Adipocyte (in vitro differentiated cells): ENCODE results near the gene C16orf89.

Experiments
- DNase-seq: peaks from one replicate; pipeline ENCODE4 v3.0.0-alpha.2; 2015; ENCODE audit warnings: low read depth
- H3K27me3 ChIP-seq: replicated peaks from 2 replicates; pipeline ENCODE4 v1.7.0; 2013; ENCODE audit warnings: mild to moderate bottlenecking, low read length, moderate library complexity; ENCODE audit not compliant: control insufficient read depth, insufficient read depth
- H3K36me3 ChIP-seq: 2 replicates; pipeline ENCODE4 v1.7.0; 2013; ENCODE audit warnings: low read length, mild to moderate bottlenecking, moderate library complexity; ENCODE audit not compliant: control insufficient read depth, insufficient read depth, severe bottlenecking
- H3K4me1 ChIP-seq: 2 replicates; pipeline ENCODE4 v1.7.0; 2013; ENCODE audit warnings: mild to moderate bottlenecking, low read length, moderate library complexity; ENCODE audit not compliant: control insufficient read depth, insufficient read depth
- H3K4me3 ChIP-seq: 2 replicates; pipeline ENCODE4 v1.7.0; 2013; ENCODE audit warnings: mild to moderate bottlenecking, low read length, moderate library complexity
- H3K9ac ChIP-seq: 2 replicates; pipeline ENCODE4 v1.7.0; 2013; ENCODE audit warnings: mild to moderate bottlenecking, low read length, moderate library complexity
- H3K9me3 ChIP-seq: 2 replicates; pipeline ENCODE4 v1.7.0; 2013; ENCODE audit warnings: mild to moderate bottlenecking, low read length, moderate library complexity; ENCODE audit not compliant: control insufficient read depth

C16orf89 gene

DNA sequence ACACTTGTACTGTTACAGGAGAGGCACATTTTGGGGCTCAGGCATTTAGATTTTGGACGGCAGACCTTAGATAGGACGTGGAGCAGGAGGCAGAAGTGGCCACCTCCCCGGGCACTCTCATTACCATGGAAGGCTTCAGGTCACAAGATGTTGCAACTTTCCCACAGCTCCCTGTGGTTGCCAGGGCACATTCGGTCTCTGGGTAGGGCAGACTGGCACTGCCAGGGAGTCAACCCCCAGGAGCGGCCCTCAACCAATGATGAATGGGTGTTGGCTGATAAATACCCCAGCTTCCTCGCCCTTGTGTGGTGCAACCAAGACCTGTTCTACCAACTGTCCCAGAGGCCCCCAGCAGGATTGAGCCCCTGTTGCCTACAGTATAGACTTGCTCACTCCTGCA lies 43.2 kb downstream of the C16orf89 start:
- no peaks in the 10 kb centered on the region for H3K4me1 ChIP-seq
- H3K27me3 ChIP-seq: peaks cover 40% of the 10 kb centered on the region
- DNase-seq: no peak
- no peaks in the 10 kb centered on the region for H3K36me3 ChIP-seq
- no peaks in the 10 kb centered on the region for H3K9me3 ChIP-seq
- H3K4me3 ChIP-seq: no peak overlapping the region
- H3K9ac ChIP-seq: no peak overlapping the region

- Histone ChIP-seq H3K4me3 (no peak overlapping the region), H3K36me3 (no peaks in the 10 kb centered on the region), H3K9ac (no peak overlapping the region), H3K27me3 (peaks cover 57% of the 10 kb centered on the region), H3K4me1 (no peaks in the 10 kb centered on the region), H3K9me3 (no peaks in the 10 kb centered on the region)
- no peak for DNase-seq
Observed at GRCh38 chr16:5020551-5020950, 45.2 kb downstream of the C16orf89 start.

GRCh38 chr16:5019775-5020174 lies 46.0 kb downstream of the C16orf89 start:
- DNase-seq: no peak
- H3K9me3 ChIP-seq: no peaks in the 10 kb centered on the region

GRCh38 chr16:5018793-5019192 lies 47.0 kb downstream of the C16orf89 start:
- DNase-seq: no peak
- Histone ChIP-seq H3K36me3 (no peaks in the 10 kb centered on the region), H3K27me3 (peaks cover 61% of the 10 kb centered on the region), H3K4me3 (no peak overlapping the region), H3K4me1 (no peaks in the 10 kb centered on the region), H3K9ac (no peak overlapping the region), H3K9me3 (no peaks in the 10 kb centered on the region)

More at GRCh38 chr16:5019775-5020174, 46.0 kb downstream of the C16orf89 start:
- Histone ChIP-seq H3K4me1 (no peaks in the 10 kb centered on the region), H3K9ac (no peak overlapping the region), H3K27me3 (peaks cover 61% of the 10 kb centered on the region), H3K36me3 (no peaks in the 10 kb centered on the region), H3K4me3 (no peak overlapping the region)

- no peak for DNase-seq
- Histone ChIP-seq H3K36me3 (no peaks in the 10 kb centered on the region), H3K9me3 (no peaks in the 10 kb centered on the region), H3K4me1 (no peaks in the 10 kb centered on the region), H3K9ac (no peak overlapping the region), H3K4me3 (no peak overlapping the region), H3K27me3 (peaks cover 58% of the 10 kb centered on the region)
Observed at GRCh38 chr16:5017678-5017969, 48.1 kb downstream of the C16orf89 start.

DNA sequence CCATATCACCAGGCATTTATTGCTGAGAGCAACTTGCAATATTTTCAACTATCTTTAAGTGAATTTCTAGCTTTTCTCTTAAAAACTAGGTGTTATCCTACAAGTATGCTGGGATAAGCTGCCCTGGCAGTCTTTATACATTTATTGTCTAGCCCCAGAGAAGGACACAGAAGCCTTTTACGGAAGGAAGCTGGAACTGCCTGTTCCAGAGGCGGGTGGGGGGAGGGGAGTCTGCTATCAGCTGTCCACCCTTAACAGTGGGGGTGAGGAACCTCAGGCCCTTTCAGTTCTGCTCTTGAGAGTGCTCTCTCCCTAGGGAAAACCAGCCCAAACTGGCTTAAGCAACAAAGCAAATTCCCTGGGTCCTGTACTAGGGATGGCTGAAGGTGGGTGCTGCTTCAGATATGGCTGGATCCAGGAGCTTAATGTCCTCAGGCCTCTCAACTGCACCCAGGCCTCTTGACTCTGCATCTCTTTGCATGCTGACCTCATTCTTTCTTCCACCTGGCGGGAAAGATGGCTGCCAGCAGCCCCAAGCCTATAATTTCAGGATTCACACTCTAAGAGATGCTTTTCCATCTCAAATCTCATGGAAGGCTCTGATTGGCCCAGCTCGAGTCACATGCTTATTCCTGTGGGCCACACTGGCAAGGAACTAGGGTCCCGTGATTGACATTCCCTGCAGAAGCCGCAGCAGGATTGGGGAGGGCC lies 48.6 kb downstream of the C16orf89 start:
- H3K36me3 ChIP-seq: no peaks in the 10 kb centered on the region
- no peak overlapping the region for H3K4me3 ChIP-seq
- peaks cover 54% of the 10 kb centered on the region for H3K27me3 ChIP-seq
- no peaks in the 10 kb centered on the region for H3K9me3 ChIP-seq
- H3K4me1 ChIP-seq: no peaks in the 10 kb centered on the region
- no peak overlapping the region for H3K9ac ChIP-seq
- DNase-seq: no peak

DNA sequence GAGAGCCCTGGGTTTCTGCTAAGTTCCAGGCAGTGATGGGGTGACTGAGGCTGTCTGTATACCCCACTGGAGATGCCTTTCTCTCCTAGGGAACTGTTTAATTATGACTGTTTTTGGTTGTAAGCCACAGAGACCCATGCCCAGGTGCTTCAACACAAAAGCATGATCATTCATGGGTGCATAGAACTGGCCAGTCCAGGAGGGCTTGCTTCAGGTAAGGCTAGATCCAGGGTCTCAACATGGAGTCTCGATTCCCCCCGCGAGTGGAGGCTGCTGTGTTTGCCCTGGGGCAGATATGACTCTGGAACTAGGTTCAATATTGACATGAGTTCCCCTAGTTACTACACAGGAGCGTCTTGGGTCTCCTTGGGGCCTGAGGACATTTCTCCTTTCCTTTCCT lies 49.9 kb downstream of the C16orf89 start:
- H3K9ac ChIP-seq: no peak overlapping the region
- H3K36me3 ChIP-seq: no peaks in the 10 kb centered on the region
- H3K4me1 ChIP-seq: no peaks in the 10 kb centered on the region
- H3K9me3 ChIP-seq: no peaks in the 10 kb centered on the region
- H3K4me3 ChIP-seq: no peak overlapping the region
- no peak for DNase-seq
- peaks cover 53% of the 10 kb centered on the region for H3K27me3 ChIP-seq

DNA sequence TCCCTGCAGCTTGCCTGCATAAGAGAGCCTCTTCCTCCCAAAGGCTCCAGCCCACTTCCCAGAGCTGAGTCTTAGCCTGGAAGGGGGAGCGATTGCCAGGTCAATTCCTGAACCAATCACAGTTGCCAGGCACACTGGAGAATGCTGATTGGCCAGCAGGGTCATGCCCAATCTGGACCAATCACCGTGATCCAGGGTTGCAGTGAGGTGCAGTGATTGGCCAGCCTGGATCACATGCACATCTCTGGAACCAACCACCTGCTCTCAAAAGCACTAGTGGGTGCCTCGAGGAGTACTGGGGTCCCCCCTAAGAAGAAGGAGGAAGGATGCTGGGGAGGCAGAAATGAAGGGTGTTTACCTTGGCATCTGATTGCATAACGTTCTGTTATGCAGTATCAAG lies 50.4 kb downstream of the C16orf89 start:
- Histone ChIP-seq H3K4me3 (no peak overlapping the region), H3K9ac (no peak overlapping the region), H3K9me3 (no peaks in the 10 kb centered on the region), H3K36me3 (no peaks in the 10 kb centered on the region), H3K27me3 (peaks cover 54% of the 10 kb centered on the region), H3K4me1 (no peaks in the 10 kb centered on the region)
- DNase-seq: no peak

DNA sequence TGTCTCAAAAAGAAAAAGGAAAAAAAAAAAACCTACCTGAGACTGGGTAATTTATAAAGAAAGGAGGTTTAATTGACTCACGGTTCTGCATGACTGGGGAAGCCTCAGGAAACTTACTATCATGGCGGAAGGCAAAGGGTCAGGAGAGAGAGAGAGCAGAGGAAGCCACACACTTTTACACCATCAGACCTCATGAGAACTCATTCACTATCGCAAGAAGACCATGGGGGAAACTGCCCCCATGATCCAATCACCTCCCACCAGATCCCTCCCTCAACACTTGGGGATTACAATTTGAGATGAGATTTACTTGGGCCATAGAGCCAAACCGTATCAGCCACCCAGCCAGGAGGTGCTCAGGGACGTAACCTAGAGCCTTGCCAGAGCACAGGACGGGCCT lies 52.9 kb downstream of the C16orf89 start:
- H3K9ac ChIP-seq: no peak overlapping the region
- H3K27me3 ChIP-seq: peaks cover 47% of the 10 kb centered on the region
- H3K9me3 ChIP-seq: no peaks in the 10 kb centered on the region
- H3K4me1 ChIP-seq: no peaks in the 10 kb centered on the region
- no peak for DNase-seq
- H3K36me3 ChIP-seq: no peaks in the 10 kb centered on the region
- no peak overlapping the region for H3K4me3 ChIP-seq

DNA sequence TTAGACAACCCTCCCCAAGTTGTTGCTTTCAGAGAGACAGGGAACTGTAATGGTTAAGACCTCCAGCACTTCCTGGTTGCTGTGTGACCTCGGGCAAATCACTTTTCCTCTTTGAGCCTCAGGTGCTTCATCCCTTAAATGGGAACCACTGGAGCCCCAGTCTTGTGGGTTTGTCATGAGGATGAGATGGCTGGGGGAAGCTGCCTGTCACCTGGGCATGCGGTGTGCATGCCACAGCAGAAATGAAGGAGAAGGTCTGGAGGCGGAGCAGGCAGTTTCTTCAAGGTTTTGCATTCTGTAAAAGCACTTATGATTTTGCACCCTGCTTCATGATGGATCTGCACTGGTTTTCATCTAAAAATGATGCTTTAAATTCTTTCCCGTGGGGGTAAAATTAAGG lies 54.1 kb downstream of the C16orf89 start:
- DNase-seq: no peak
- Histone ChIP-seq H3K36me3 (no peaks in the 10 kb centered on the region), H3K4me1 (no peaks in the 10 kb centered on the region), H3K9me3 (no peaks in the 10 kb centered on the region), H3K27me3 (peaks cover 35% of the 10 kb centered on the region), H3K4me3 (no peak overlapping the region), H3K9ac (no peak overlapping the region)

- Histone ChIP-seq H3K4me1 (no peaks in the 10 kb centered on the region), H3K9ac (no peak overlapping the region), H3K4me3 (no peak overlapping the region), H3K36me3 (no peaks in the 10 kb centered on the region), H3K27me3 (peaks cover 29% of the 10 kb centered on the region), H3K9me3 (no peaks in the 10 kb centered on the region)
- DNase-seq: no peak
Observed at GRCh38 chr16:5010576-5011329, 55.0 kb downstream of the C16orf89 start.
